IMR-90 (cell line): Measurements from ENCODE around the gene PDGFC.

Experiments
- BHLHE40 ChIP-seq: fragments of 150-350 bp; IDR thresholded peaks from 2 replicates; pipeline ENCODE4 v1.6.1; 2016; ENCODE audit warnings: mild to moderate bottlenecking, low read depth, low read length
- CEBPB ChIP-seq: IDR thresholded peaks from 2 replicates; pipeline ENCODE4 v1.6.1; 2012; ENCODE audit warnings: low read depth, low read length, improper control_type of control experiment
- CHD1 ChIP-seq: IDR thresholded peaks from 2 replicates; pipeline ENCODE4 v1.6.1; 2012; ENCODE audit warnings: low read depth, low read length, improper control_type of control experiment
- CTCF ChIP-seq: conservative IDR thresholded peaks from 2 replicates; pipeline ENCODE4 v1.5.1; 2012; ENCODE audit warnings: mild to moderate bottlenecking, low read depth, low read length, improper control_type of control experiment
- ELK1 ChIP-seq: fragments of 150-350 bp; IDR thresholded peaks from 2 replicates; pipeline ENCODE4 v1.6.1; 2016; ENCODE audit warnings: low read depth, mild to moderate bottlenecking, low read length, moderate library complexity, borderline replicate concordance
- FOS ChIP-seq: fragments of 150-350 bp; IDR thresholded peaks from 2 replicates; pipeline ENCODE4 v1.6.1; 2016; ENCODE audit warnings: low read depth, low read length
- MAFK ChIP-seq: IDR thresholded peaks from 2 replicates; pipeline ENCODE4 v1.6.1; 2012; ENCODE audit warnings: low read depth, low read length, improper control_type of control experiment
- MXI1 ChIP-seq: IDR thresholded peaks from 2 replicates; pipeline ENCODE4 v1.6.1; 2012; ENCODE audit warnings: low read depth, mild to moderate bottlenecking, low read length, moderate library complexity, borderline replicate concordance
- POLR2A ChIP-seq: IDR thresholded peaks from 2 replicates; pipeline ENCODE4 v1.6.1; 2012; ENCODE audit warnings: mild to moderate bottlenecking, low read depth, low read length
- RAD21 ChIP-seq: IDR thresholded peaks from 2 replicates; pipeline ENCODE4 v1.6.1; 2012; ENCODE audit warnings: low read length, improper control_type of control experiment
- RCOR1 ChIP-seq: IDR thresholded peaks from 2 replicates; pipeline ENCODE4 v1.6.1; 2012; ENCODE audit warnings: mild to moderate bottlenecking, low read length, improper control_type of control experiment; ENCODE audit not compliant: insufficient replicate concordance
- RFX5 ChIP-seq: IDR thresholded peaks from 2 replicates; pipeline ENCODE4 v1.8.0; 2012; ENCODE audit warnings: low read depth, mild to moderate bottlenecking, low read length, moderate library complexity
- SMC3 ChIP-seq: fragments of 150-350 bp; IDR thresholded peaks from 2 replicates; pipeline ENCODE4 v1.6.1; 2016; ENCODE audit warnings: low read depth, mild to moderate bottlenecking, antibody characterized with exemption, low read length, moderate library complexity

GRCh38 chr4:156870131-156870530 lies 101.5 kb downstream of the PDGFC start:
- TF ChIP-seq POLR2A: no peak
- no peak for TF ChIP-seq RAD21
- TF ChIP-seq RCOR1: no peak
- no peak for TF ChIP-seq ELK1
- TF ChIP-seq CTCF: no peak
- no peak for TF ChIP-seq RFX5
- no peak for TF ChIP-seq MXI1
- no peak for TF ChIP-seq MAFK
- TF ChIP-seq SMC3: no peak
- TF ChIP-seq CEBPB: no peak
- TF ChIP-seq FOS: no peak
- TF ChIP-seq CHD1: no peak
- no peak for TF ChIP-seq BHLHE40
